T-cell (primary cell): Measurements from ENCODE around the gene PLPP4. TPM values are rescaled to one million over a fixed set of nuclear protein-coding genes. Genes with fewer than 3 reads are reported as not detected.

ENCODE experiments used
- ATAC-seq, 4 experiments: fragments of 200-7000 bp in 3 of 4; fragments of 150-1000 bp in 1 of 4; cut with Tn5 transposase; replicated peaks in 1 of 4; 1 replicate in 3 of 4; 2 replicates in 1 of 4; pipeline ENCODE4 v1.10.0; 2021; ENCODE audit warnings: moderate library complexity in 3 of 4, mild to moderate bottlenecking in 2 of 4, moderate number of reproducible peaks in 1 of 4
- CTCF ChIA-PET, 2 donors: fragments of 300-600 bp; sonication (Branson Sonifier 250); formaldehyde crosslinking; loops; one replicate each; lab custom pipeline; 2022; ENCODE audit warnings: antibody characterized with exemption in 2 of 2; lab: Charles Lee
- POLR2A ChIA-PET, 2 donors: fragments of 300-600 bp; sonication (Branson Sonifier 250); formaldehyde crosslinking; loops; one replicate each; lab custom pipeline; 2022; ENCODE audit warnings: antibody characterized with exemption in 2 of 2; lab: Charles Lee
- DNase-seq, 35 experiments: peaks; one replicate each; pipeline versions ENCODE4 v3.0.0 to v3.0.0-alpha.2; 2013 to 2023
- H3K27ac ChIP-seq: one replicate; pipeline ENCODE4 v1.5.1; 2013; ENCODE audit warnings: low read length
- H3K27me3 ChIP-seq, 2 experiments: replicated peaks in 1 of 2; 1 replicate in 1 of 2; 2 replicates in 1 of 2; pipeline versions ENCODE4 v1.6.1 to v1.7.0; 2013; ENCODE audit warnings: low read length in 1 of 2, mixed read lengths in 1 of 2; ENCODE audit not compliant: control insufficient read depth in 2 of 2, insufficient read depth in 2 of 2; ENCODE audit errors: extremely low read depth in 1 of 2
- H3K36me3 ChIP-seq, 2 donors: 1 replicate in 1 of 2; 2 replicates in 1 of 2; pipeline versions ENCODE4 v1.6.1 to v1.7.0; 2013; ENCODE audit warnings: low read length in 1 of 2; ENCODE audit not compliant: control insufficient read depth in 2 of 2, insufficient read depth in 1 of 2; ENCODE audit errors: extremely low read depth in 1 of 2
- H3K4me1 ChIP-seq, 2 experiments: 1 replicate in 1 of 2; 2 replicates in 1 of 2; pipeline versions ENCODE4 v1.6.1 to v1.7.0; 2013; ENCODE audit warnings: low read length in 2 of 2, mixed read lengths in 1 of 2; ENCODE audit not compliant: insufficient read depth in 2 of 2, control insufficient read depth in 1 of 2; ENCODE audit errors: extremely low read depth in 1 of 2
- H3K4me3 ChIP-seq, 2 donors: 1 replicate in 1 of 2; 2 replicates in 1 of 2; pipeline versions ENCODE4 v1.5.1 to v1.7.0; 2013; ENCODE audit warnings: mild to moderate bottlenecking in 2 of 2, low read length in 1 of 2, moderate library complexity in 1 of 2; ENCODE audit not compliant: control insufficient read depth in 1 of 2; ENCODE audit errors: extremely low read depth in 1 of 2
- H3K9me3 ChIP-seq: 2 replicates; pipeline ENCODE4 v1.7.0; 2013
- H3K27ac Mint-ChIP-seq, 2 donors: one replicate each; pipeline ENCODE4 v1.8.0; 2020 to 2021; ENCODE audit warnings: mild to moderate bottlenecking in 2 of 2, mixed read lengths in 2 of 2
- H3K27me3 Mint-ChIP-seq, 2 donors: one replicate each; pipeline ENCODE4 v1.8.0; 2021 to 2022; ENCODE audit warnings: mixed read lengths in 2 of 2
- H3K36me3 Mint-ChIP-seq: one replicate; pipeline ENCODE4 v1.8.0; 2021; ENCODE audit warnings: mixed read lengths
- H3K4me1 Mint-ChIP-seq, 3 donors: one replicate each; pipeline ENCODE4 v1.8.0; 2020 to 2022; ENCODE audit warnings: mixed read lengths in 3 of 3, mild to moderate bottlenecking in 1 of 3
- H3K4me3 Mint-ChIP-seq, 3 donors: one replicate each; pipeline ENCODE4 v1.8.0; 2020 to 2022; ENCODE audit warnings: mild to moderate bottlenecking in 3 of 3, mixed read lengths in 3 of 3, moderate library complexity in 3 of 3
- H3K9me3 Mint-ChIP-seq, 3 donors: one replicate each; pipeline ENCODE4 v1.8.0; 2020 to 2022; ENCODE audit warnings: mixed read lengths in 3 of 3
- WGBS: methylation state at CpG from one replicate; pipeline ENCODE4 v1.1.5; 2013; ENCODE audit warnings: missing lambda C conversion rate; ENCODE audit not compliant: insufficient coverage; 5-methylcytosine and 5-hydroxymethylcytosine counted together
- total RNA-seq, 35 experiments: library from RNA in 6 of 35; stranded (reverse) in 6 of 35; fragments of 120-200 nt in 1 of 35; gene quantifications; one replicate each; pipeline versions ENCODE4 v1.2.1 to v1.2.4 and lab custom pipeline; 2013 to 2026

PLPP4 gene
- total RNA-seq, 5 donors from 2014 or later (not counting 1 experiment from before 2014, with no cell fraction given) = not detected

DNA sequence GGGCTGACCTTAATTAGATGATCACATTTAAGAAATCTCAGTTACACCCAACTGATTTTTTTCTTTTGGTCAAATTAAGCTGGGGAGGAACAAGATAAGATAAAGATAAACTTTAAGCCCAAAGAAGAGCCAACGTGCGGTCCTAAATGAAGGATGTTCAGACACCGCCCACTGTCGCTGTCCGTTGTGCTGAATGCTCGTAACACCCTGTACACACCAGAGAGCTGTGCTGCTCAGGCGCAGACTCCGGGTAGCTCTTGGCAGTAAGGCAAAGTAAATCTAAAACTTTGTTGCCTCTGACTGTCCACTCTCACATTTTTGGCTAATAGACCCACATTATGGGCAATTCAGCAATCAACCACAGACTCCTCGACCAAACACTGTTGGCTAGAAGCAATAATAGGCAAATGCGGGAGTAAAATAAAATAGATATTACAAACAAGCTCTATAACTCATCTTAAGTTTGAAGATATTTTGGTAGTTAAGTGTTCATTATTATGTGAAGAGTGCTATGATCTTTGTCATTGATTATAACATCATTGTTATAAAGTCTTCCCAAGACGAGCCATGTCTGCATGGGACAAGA, 57.1 kb downstream of the PLPP4 start:
- Histone ChIP-seq H3K4me3 (no peak overlapping the region), H3K4me1 (no peaks in the 10 kb centered on the region), H3K9me3 (no peaks in the 10 kb centered on the region), H3K36me3 (no peaks in the 10 kb centered on the region), H3K27me3 (peaks cover 0 to 4% of the 10 kb centered on the region in 2 experiments), H3K27ac (no peak overlapping the region)
- H3K9me3 Mint-ChIP-seq = peaks cover 0 to 14% (median 8%) of the 10 kb centered on the region in 3 donors
- DNase-seq = peak in 1 of 35 experiments; percentile 2
- no peaks in the 10 kb centered on the region for H3K4me1 Mint-ChIP-seq
- ATAC-seq = no peak
- 36% methylated on average over 8 of the region's 11 CpGs for WGBS
- POLR2A ChIA-PET = no interaction called here
- H3K36me3 Mint-ChIP-seq = no peaks in the 10 kb centered on the region
- CTCF ChIA-PET = no interaction called here
- no peak overlapping the region for H3K4me3 Mint-ChIP-seq
- H3K27me3 Mint-ChIP-seq = no peaks in the 10 kb centered on the region
- no peak overlapping the region for H3K27ac Mint-ChIP-seq

GRCh38 chr10:120514959-120515358, 57.9 kb downstream of the PLPP4 start:
- Mint-ChIP-seq H3K36me3 (no peaks in the 10 kb centered on the region), H3K4me3 (no peak overlapping the region), H3K27ac (no peak overlapping the region), H3K27me3 (no peaks in the 10 kb centered on the region), H3K4me1 (no peaks in the 10 kb centered on the region), H3K9me3 (peaks cover 0 to 14% (median 8%) of the 10 kb centered on the region in 3 donors)
- no peaks in the 10 kb centered on the region for H3K36me3 ChIP-seq
- no peak overlapping the region for H3K4me3 ChIP-seq
- no peak overlapping the region for H3K27ac ChIP-seq
- peaks cover 0 to 4% of the 10 kb centered on the region in 2 experiments for H3K27me3 ChIP-seq
- no CpG with 5 or more reads among the region's 2 CpGs for WGBS
- ChIA-PET CTCF (interaction anchor here in 1 of 2 donors (0.9 kb wide), 1 partner anchor 249 kb away, joined by 3 read pairs; no protein-coding TSS in a partner anchor), POLR2A (no interaction called here)
- DNase-seq (no peak), ATAC-seq (no peak)
- no peaks in the 10 kb centered on the region for H3K4me1 ChIP-seq
- H3K9me3 ChIP-seq = no peaks in the 10 kb centered on the region

DNA sequence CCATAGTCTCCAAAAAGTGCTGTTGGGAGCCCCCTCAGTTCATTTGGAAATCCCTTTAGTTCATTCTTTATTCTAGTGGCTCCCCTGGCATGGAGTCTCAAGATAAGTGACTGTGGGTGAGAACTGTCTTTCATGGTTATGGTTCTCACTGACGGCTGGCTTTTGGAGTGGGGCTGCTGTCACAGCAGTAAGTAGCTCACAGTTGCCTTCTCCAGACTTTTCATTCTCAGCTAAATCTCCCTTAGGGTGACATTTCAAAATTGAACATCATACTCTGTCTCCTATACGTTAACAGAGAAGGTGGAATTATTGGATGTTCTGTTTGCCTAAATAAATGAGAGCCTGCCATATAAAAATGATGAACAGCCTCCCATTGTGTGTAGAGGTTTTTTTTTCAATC, 58.7 kb downstream of the PLPP4 start:
- Mint-ChIP-seq H3K9me3 (peaks cover 0 to 8% (median 7%) of the 10 kb centered on the region in 3 donors), H3K36me3 (no peaks in the 10 kb centered on the region), H3K4me3 (no peak overlapping the region), H3K27me3 (no peaks in the 10 kb centered on the region), H3K27ac (no peak overlapping the region), H3K4me1 (no peaks in the 10 kb centered on the region)
- H3K36me3 ChIP-seq = no peaks in the 10 kb centered on the region
- CTCF ChIA-PET = interaction anchor here in 1 of 2 donors (0.9 kb wide), 1 partner anchor 248 kb away, joined by 3 read pairs; no protein-coding TSS in a partner anchor
- WGBS = no CpG with 5 or more reads among the region's 2 CpGs
- no peaks in the 10 kb centered on the region for H3K4me1 ChIP-seq
- ATAC-seq (no peak), DNase-seq (no peak)
- no peak overlapping the region for H3K27ac ChIP-seq
- POLR2A ChIA-PET = no interaction called here
- H3K9me3 ChIP-seq = no peaks in the 10 kb centered on the region
- no peak overlapping the region for H3K4me3 ChIP-seq
- peaks cover 0 to 4% of the 10 kb centered on the region in 2 experiments for H3K27me3 ChIP-seq

DNA sequence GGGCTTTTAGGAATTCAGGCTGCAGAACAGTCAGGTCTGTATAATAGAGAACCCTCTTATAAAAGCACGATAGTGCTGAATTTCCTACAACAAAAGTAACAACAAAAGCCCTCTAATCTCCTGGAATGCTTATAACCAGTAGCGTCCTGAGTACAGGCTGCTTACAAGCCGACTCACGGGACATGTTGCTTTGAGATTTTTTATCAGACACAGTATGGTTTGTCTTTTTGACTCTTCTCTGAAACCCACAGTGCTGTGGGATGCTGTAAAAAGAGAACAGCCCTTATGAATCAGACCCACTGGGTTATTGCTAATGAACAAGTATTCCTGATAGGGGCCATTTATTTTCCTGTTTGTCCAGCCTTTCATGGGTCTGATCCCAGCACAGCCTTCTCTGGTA, 59.4 kb downstream of the PLPP4 start:
- Histone ChIP-seq H3K4me1 (no peaks in the 10 kb centered on the region), H3K9me3 (no peaks in the 10 kb centered on the region), H3K4me3 (no peak overlapping the region), H3K27ac (no peak overlapping the region), H3K36me3 (no peaks in the 10 kb centered on the region), H3K27me3 (peaks cover 0 to 4% of the 10 kb centered on the region in 2 experiments)
- CTCF ChIA-PET = no interaction called here
- Mint-ChIP-seq H3K4me1 (no peaks in the 10 kb centered on the region), H3K27ac (no peak overlapping the region), H3K36me3 (no peaks in the 10 kb centered on the region), H3K27me3 (no peaks in the 10 kb centered on the region), H3K9me3 (peaks cover 0 to 8% (median 6%) of the 10 kb centered on the region in 3 donors), H3K4me3 (no peak overlapping the region)
- DNase-seq = no peak
- WGBS = 100% methylated on average over 1 of the region's 4 CpGs
- POLR2A ChIA-PET = no interaction called here
- ATAC-seq = no peak

DNA sequence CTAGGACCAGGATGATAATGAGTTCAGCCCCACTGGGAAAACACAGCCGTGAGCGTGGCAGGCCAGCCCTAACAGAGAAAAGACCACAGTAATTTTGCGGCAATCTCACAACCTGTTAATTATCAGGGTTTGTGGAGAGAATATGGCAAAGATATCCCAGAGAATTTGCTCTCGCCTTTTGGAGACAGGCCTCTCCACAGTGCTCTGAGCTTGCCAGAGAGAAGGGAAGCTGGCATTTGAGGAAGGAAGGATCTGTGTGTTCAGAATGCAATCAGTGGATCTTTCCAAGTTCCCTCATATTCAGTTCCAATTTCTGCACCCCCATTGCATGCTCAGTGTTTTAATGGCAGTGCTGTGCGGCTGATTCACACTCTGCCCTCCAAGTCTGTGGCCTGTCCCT, 60.2 kb downstream of the PLPP4 start:
- ATAC-seq (no peak), DNase-seq (no peak)
- Mint-ChIP-seq H3K27ac (no peak overlapping the region), H3K27me3 (no peaks in the 10 kb centered on the region), H3K4me3 (no peak overlapping the region), H3K36me3 (no peaks in the 10 kb centered on the region), H3K4me1 (no peaks in the 10 kb centered on the region), H3K9me3 (peaks cover 0 to 8% (median 6%) of the 10 kb centered on the region in 3 donors)
- Histone ChIP-seq H3K4me1 (no peaks in the 10 kb centered on the region), H3K27ac (no peak overlapping the region), H3K27me3 (peaks cover 0 to 4% of the 10 kb centered on the region in 2 experiments), H3K4me3 (no peak overlapping the region), H3K9me3 (no peaks in the 10 kb centered on the region), H3K36me3 (no peaks in the 10 kb centered on the region)
- 58% methylated on average over 3 of the region's 5 CpGs for WGBS
- ChIA-PET POLR2A (no interaction called here), CTCF (no interaction called here)

GRCh38 chr10:120517881-120518484, 61.0 kb downstream of the PLPP4 start:
- H3K36me3 Mint-ChIP-seq = no peaks in the 10 kb centered on the region
- H3K27me3 Mint-ChIP-seq = no peaks in the 10 kb centered on the region
- ATAC-seq (no peak), DNase-seq (no peak)
- ChIA-PET POLR2A (no interaction called here), CTCF (no interaction called here)
- WGBS = 92% methylated on average over 9 of the region's 9 CpGs
- H3K4me3 Mint-ChIP-seq = no peak overlapping the region
- Histone ChIP-seq H3K4me3 (no peak overlapping the region), H3K36me3 (no peaks in the 10 kb centered on the region), H3K4me1 (no peaks in the 10 kb centered on the region), H3K27me3 (peaks cover 0 to 4% of the 10 kb centered on the region in 2 experiments), H3K27ac (no peak overlapping the region), H3K9me3 (no peaks in the 10 kb centered on the region)
- no peaks in the 10 kb centered on the region for H3K4me1 Mint-ChIP-seq
- no peak overlapping the region for H3K27ac Mint-ChIP-seq
- H3K9me3 Mint-ChIP-seq = peaks cover 0 to 8% (median 6%) of the 10 kb centered on the region in 3 donors
